Measurements from ENCODE around the gene SLC7A14.

DNA sequence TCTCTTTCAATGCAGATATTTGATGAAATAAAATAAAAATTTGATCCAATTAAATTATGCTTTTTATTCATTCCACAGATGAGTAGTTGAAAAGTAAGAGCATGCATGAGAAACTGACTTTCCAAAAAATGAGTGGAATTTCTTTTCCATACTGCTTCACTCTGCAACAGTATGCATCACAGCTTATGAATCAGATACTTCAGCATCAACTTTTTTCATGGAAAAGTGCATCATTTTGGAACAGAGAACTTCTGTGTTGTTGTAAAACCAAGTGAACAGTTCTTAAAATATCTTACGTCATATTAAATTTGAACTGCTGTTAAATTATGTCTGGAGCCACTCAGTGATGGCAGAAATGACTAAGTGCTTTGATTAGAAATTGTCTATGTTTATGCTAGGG is 16.7 kb upstream of the SLC7A14 start:
- TF ChIP-seq, protein P1, sequence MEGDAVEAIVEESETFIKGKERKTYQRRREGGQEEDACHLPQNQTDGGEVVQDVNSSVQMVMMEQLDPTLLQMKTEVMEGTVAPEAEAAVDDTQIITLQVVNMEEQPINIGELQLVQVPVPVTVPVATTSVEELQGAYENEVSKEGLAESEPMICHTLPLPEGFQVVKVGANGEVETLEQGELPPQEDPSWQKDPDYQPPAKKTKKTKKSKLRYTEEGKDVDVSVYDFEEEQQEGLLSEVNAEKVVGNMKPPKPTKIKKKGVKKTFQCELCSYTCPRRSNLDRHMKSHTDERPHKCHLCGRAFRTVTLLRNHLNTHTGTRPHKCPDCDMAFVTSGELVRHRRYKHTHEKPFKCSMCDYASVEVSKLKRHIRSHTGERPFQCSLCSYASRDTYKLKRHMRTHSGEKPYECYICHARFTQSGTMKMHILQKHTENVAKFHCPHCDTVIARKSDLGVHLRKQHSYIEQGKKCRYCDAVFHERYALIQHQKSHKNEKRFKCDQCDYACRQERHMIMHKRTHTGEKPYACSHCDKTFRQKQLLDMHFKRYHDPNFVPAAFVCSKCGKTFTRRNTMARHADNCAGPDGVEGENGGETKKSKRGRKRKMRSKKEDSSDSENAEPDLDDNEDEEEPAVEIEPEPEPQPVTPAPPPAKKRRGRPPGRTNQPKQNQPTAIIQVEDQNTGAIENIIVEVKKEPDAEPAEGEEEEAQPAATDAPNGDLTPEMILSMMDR (IDR thresholded peaks at IDR 0.05), result no peak
- no peak for TF ChIP-seq POLR2A (IDR thresholded peaks at IDR 0.05)
